ENCODE measurements around the gene SMAP1. TPM values are rescaled to one million over a fixed set of nuclear protein-coding genes. Genes with fewer than 3 reads are reported as not detected.

SMAP1 gene
- total and polyA plus RNA-seq, 9 of the 15 experiments (the other 6 are each of a cell fraction or from before 2014, with no cell fraction given) = 11.4 to 26.4 (median 15.5) TPM

DNA sequence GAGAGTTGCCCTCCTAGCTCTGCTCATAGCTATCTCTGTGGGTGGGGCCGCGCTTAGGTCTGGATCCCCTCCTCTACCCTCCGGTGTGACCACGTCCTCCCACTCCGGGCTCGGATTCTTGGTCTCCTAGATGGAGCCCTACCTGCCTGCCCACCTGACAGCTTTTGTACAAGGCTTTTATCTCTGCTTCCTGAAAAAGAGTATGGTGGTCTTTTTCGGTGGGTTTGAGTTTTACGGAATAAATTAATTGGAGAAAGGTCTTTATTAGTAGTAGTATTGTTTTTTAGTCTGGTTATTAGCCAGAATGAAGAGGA, 773 bp downstream of the SMAP1 start (continued):
- TF ChIP-seq KLF6 (CRISPR knock-in tag; IDR thresholded peaks at IDR 0.05; ENCODE audit: borderline replicate concordance) (no peak), SNRNP70 (optimal IDR thresholded peaks at IDR 0.05; ENCODE audit: low read depth, low read length) (no peak), KHSRP (IDR thresholded peaks at IDR 0.05) (no peak)

DNA sequence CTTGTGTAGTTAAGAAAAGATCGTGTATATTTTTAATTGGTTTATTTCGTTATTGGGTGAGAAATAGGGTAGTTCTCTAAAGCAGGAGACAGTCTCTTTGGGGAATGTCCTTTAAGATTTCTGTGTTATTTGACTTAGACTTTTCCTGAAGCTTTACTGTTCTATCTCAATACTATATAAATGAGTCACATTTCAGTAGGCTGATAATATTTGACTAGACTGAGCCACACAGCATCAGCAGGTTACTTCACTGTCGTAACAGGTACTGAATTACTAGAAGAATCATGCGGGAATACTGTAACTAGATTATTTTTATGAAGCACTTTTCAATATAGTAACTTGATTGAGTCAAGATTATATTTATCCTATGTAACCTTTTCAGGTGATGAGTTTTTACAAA, 1.4 kb downstream of the SMAP1 start:
- H2AFZ ChIP-seq (ENCODE audit: low read depth, low read length) = no peak overlapping the region
- FAIRE-seq = no peak
- no peak overlapping the region for H3K9ac ChIP-seq (ENCODE audit: insufficient read depth in 1 of 2, low read depth in 2 of 2, low read length in 2 of 2)
- H3K27ac ChIP-seq (ENCODE audit: extremely low read depth, low read depth, low read length) = no peak overlapping the region
- H3K4me2 ChIP-seq (ENCODE audit: insufficient read depth, low read length) = peak overlapping the region; percentile 97; the same call in 1 of the 2 replicates
- ChIA-PET POLR2A (no interaction called here), CTCF (ENCODE audit: low intra/inter-chr PET ratio) (no interaction called here)
- no peak for ATAC-seq
- no peaks in the 10 kb centered on the region; the same call in 1 of the 2 replicates for H3K9me3 ChIP-seq (replicated peaks; ENCODE audit: control insufficient read depth, insufficient read depth, low read depth, low read length)
- BruUV-seq (replicated peaks) = TSS peak; percentile 49
- 31% methylated on average over 4 of the region's 4 CpGs for WGBS (ENCODE audit: insufficient coverage, low coverage, missing lambda C conversion rate)
- TF ChIP-seq, protein P1, sequence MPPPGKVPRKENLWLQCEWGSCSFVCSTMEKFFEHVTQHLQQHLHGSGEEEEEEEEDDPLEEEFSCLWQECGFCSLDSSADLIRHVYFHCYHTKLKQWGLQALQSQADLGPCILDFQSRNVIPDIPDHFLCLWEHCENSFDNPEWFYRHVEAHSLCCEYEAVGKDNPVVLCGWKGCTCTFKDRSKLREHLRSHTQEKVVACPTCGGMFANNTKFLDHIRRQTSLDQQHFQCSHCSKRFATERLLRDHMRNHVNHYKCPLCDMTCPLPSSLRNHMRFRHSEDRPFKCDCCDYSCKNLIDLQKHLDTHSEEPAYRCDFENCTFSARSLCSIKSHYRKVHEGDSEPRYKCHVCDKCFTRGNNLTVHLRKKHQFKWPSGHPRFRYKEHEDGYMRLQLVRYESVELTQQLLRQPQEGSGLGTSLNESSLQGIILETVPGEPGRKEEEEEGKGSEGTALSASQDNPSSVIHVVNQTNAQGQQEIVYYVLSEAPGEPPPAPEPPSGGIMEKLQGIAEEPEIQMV (tag; conservative IDR thresholded peaks at IDR 0.05; ENCODE audit: low read depth) = no peak
- no peak for TF ChIP-seq CBFA2T2 (conservative IDR thresholded peaks at IDR 0.05)
- TF ChIP-seq, protein P2, sequence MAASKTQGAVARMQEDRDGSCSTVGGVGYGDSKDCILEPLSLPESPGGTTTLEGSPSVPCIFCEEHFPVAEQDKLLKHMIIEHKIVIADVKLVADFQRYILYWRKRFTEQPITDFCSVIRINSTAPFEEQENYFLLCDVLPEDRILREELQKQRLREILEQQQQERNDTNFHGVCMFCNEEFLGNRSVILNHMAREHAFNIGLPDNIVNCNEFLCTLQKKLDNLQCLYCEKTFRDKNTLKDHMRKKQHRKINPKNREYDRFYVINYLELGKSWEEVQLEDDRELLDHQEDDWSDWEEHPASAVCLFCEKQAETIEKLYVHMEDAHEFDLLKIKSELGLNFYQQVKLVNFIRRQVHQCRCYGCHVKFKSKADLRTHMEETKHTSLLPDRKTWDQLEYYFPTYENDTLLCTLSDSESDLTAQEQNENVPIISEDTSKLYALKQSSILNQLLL (CRISPR knock-in tag; IDR thresholded peaks at IDR 0.05; ENCODE audit: borderline replicate concordance) = no peak
- TF ChIP-seq RCOR1 (IDR thresholded peaks at IDR 0.05; ENCODE audit: borderline replicate concordance in 1 of 2, low read depth in 2 of 2, low read length in 2 of 2) = no peak
- no peak for TF ChIP-seq HNRNPH1 (optimal IDR thresholded peaks at IDR 0.05; ENCODE audit: low read depth, low read length)
- no peak for TF ChIP-seq FUS (optimal IDR thresholded peaks at IDR 0.05; ENCODE audit: low read depth, low read length)
- TF ChIP-seq WHSC1 (IDR thresholded peaks at IDR 0.05; ENCODE audit: low read length) = no peak
- TF ChIP-seq MCM7 (IDR thresholded peaks at IDR 0.05) = no peak
- TF ChIP-seq, protein P3, sequence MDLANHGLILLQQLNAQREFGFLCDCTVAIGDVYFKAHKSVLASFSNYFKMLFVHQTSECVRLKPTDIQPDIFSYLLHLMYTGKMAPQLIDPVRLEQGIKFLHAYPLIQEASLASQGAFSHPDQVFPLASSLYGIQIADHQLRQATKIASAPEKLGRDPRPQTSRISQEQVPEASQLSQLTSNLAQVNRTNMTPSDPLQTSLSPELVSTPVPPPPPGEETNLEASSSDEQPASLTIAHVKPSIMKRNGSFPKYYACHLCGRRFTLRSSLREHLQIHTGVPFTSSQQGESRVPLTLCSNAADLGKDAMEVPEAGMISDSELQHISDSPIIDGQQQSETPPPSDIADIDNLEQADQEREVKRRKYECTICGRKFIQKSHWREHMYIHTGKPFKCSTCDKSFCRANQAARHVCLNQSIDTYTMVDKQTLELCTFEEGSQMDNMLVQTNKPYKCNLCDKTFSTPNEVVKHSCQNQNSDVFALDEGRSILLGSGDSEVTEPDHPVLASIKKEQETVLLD (IDR thresholded peaks at IDR 0.05) = no peak
- TF ChIP-seq ZNF668 (CRISPR knock-in tag; IDR thresholded peaks at IDR 0.05) = no peak
- H3K4me1 ChIP-seq (replicated peaks in 1 of 2; ENCODE audit: control insufficient read depth in 2 of 2, insufficient read depth in 2 of 2, low read length in 2 of 2) = peaks cover 12 to 19% of the 10 kb centered on the region in 2 experiments; a peak in 3 of 5 replicates
- 0 out of 2 replicates have a peak, but pooled peaks cover 4% of the 10 kb centered on the region for H4K20me1 ChIP-seq (replicated peaks; ENCODE audit: control insufficient read depth, insufficient read depth, low read length)
- peaks cover 34% of the 10 kb centered on the region for H3K79me2 ChIP-seq (ENCODE audit: control insufficient read depth, insufficient read depth, low read length)
- intact Hi-C loops (cut with micrococcal nuclease) (loop anchor here (10.0 kb wide), 1 partner anchor 274 kb away; no protein-coding TSS in a partner anchor), in situ Hi-C loops (cut with MboI) (no loop called here)
- no peaks in the 10 kb centered on the region for H3K9me1 ChIP-seq (ENCODE audit: control insufficient read depth, insufficient read depth, low read length)
- 0 out of 5 replicates have a peak, but pooled peaks cover 0 to under 1% of the 10 kb centered on the region in 2 experiments for H3K27me3 ChIP-seq (ENCODE audit: control insufficient read depth in 2 of 2, insufficient read depth in 2 of 2, low read length in 2 of 2)
- H3K36me3 ChIP-seq (ENCODE audit: control insufficient read depth, insufficient read depth, low read length) = no peaks in the 10 kb centered on the region
- DNase-seq (ENCODE audit: extremely low read depth in 1 of 4, low spot score in 3 of 4) = no peak
- no peak overlapping the region for H3K4me3 ChIP-seq

All from K562 (cell line).